GM12892 (cell line): ENCODE data around the gene COL20A1.
"Not testable (repeated sequence)": the region's sequence is repeated elsewhere in the genome, so short reads cannot be mapped to it uniquely, and the experiment has no call there.

Experiments used
- POLR2A ChIP-seq: IDR thresholded peaks from 2 replicates; pipeline ENCODE4 v1.6.1; 2011; ENCODE audit warnings: low read depth, low read length, control low read depth
- POLR2AphosphoS5 ChIP-seq: IDR thresholded peaks from 2 replicates; pipeline ENCODE4 v1.6.1; 2011; ENCODE audit warnings: low read depth, low read length, control low read depth

- not testable (repeated sequence) for TF ChIP-seq POLR2AphosphoS5, POLR2A
These were observed 47.2 kb downstream of the COL20A1 start for GRCh38 chr20:63340158-63340688.
